ENCODE results near the gene AOC1.
"Not testable (repeated sequence)": the region's sequence is repeated elsewhere in the genome, so short reads cannot be mapped to it uniquely, and the experiment has no call there.

Gene AOC1, protein sequence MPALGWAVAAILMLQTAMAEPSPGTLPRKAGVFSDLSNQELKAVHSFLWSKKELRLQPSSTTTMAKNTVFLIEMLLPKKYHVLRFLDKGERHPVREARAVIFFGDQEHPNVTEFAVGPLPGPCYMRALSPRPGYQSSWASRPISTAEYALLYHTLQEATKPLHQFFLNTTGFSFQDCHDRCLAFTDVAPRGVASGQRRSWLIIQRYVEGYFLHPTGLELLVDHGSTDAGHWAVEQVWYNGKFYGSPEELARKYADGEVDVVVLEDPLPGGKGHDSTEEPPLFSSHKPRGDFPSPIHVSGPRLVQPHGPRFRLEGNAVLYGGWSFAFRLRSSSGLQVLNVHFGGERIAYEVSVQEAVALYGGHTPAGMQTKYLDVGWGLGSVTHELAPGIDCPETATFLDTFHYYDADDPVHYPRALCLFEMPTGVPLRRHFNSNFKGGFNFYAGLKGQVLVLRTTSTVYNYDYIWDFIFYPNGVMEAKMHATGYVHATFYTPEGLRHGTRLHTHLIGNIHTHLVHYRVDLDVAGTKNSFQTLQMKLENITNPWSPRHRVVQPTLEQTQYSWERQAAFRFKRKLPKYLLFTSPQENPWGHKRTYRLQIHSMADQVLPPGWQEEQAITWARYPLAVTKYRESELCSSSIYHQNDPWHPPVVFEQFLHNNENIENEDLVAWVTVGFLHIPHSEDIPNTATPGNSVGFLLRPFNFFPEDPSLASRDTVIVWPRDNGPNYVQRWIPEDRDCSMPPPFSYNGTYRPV

DNA sequence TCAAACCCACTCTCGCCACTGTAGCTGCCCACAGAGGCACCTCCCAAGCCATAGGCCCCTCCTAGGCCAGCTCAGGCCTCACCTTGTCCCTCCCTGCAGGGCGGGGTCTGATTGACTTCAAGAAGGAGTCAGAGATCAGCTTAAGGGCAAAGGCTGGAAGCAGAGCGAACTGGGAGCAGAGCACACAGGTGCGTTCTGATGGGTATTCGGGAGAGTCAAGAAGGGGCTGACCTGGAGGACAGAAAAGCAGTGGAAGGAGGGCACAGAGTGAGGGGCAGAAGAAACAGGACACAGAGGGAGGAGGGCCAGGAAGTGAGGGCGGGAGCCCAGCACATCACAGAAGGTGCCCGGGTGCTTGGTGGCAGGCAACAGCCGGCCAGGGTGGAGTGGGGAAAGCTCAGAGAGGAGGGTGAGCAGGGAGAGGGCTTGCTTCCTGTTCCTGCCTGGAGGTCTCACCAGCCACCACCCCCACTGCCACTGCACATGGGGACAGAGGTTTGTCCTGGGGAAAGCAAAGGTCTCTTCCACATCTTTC, at the start of gene AOC1:
Gene AOC1 (plus strand): TSS at position 147 of the 535 bp plus-strand sequence. CDS start 3,954 bp downstream, outside the sequence.
- DNase-seq: no peak

DNA sequence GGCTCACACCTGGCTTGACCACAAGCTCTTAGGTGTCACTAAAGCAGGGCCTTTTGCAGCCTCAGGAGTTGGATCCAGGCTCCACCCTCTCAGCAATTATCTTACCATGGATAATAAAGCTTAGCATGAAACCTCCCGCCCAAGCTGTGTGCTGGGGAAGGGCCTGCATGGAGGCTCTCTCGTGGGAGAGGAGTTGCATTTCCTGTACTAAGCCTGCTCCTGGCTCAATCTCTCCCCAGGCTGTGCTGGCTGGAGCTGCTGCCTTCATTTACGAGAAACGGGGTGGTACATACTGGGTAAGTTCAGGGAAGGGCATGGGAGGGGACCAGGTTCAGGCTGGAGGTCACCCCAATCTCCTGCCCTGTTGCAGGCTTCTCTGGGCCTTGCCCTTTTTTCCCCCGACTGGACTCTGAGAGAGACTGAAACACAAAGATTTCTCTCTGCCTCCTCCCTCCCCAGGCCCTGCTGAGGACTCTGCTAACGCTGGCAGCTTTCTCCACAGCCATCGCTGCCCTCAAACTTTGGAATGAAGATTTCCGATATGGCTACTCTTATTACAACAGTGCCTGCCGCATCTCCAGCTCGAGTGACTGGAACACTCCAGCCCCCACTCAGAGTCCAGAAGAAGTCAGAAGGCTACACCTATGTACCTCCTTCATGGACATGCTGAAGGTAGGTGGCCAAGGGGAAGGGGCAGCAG, 49.0 kb upstream of the AOC1 start:
- DNase-seq: no peak

DNA sequence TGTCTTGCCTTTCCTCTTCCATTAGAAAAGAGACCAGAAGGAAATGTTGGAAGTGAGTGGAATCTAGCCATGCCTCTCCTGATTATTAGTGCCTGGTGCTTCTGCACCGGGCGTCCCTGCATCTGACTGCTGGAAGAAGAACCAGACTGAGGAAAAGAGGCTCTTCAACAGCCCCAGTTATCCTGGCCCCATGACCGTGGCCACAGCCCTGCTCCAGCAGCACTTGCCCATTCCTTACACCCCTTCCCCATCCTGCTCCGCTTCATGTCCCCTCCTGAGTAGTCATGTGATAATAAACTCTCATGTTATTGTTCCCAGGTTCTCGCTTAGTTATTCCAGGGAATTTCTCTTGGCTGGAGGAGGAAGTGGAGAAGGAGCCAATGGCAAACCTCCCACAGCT, 47.5 kb upstream of the AOC1 start:
- no peak for DNase-seq

DNA sequence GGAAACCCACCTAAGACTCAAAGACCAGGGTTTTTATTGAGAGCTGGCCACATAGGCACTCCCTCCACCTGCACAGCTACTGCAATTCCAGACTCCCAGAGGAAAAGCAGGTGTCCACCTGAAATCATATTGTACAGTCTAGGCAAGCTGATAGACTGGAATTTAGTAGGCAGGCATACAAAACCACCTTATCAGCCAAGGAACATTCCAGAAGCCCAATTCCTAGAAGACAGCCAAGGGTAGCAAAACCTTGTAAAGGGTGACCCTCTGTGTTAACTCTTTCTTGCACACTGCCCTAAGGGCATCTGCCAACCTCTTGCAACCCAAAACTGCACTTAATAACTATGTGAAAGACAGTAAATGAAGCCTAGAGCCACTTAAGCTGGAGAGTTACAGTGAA, 46.5 kb upstream of the AOC1 start:
- DNase-seq: no peak

DNA sequence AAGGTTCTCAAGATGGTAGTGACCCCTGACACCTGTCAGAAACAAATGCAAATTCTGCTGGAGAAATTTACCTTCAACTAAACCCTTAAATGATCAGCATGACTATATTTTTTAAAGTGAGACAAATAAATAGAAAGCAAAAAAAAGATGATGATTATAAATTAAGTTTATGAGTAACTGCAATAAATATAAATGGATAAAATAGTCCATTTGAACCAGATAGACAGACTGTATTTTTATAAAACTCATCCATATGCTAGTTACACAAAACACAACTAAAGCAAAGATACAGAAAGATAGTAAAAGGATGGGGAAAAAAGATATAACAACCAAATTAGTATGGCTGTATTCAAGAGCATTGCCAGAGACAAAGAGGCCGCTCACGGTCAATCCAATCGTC, 45.9 kb upstream of the AOC1 start:
- DNase-seq: no peak

DNA sequence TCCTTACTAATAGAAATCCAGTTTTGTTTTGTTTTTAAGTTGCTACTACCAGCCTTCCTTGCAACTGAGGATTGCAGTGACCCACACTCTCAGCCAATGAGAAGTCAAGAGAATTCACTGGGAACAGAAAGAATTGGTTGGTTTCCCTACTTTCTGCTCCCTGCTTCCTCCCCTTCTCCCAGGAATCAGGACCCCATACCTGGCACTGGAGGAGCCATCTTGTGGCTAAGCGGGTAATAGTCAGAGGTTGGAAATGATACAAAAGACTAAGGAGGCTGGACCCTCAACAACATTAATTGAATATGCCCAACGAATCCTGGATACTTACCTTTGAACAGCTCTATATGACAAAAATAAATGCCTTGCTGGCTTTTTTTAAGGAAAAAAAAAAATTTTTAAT, 45.5 kb upstream of the AOC1 start:
- DNase-seq: no peak

DNA sequence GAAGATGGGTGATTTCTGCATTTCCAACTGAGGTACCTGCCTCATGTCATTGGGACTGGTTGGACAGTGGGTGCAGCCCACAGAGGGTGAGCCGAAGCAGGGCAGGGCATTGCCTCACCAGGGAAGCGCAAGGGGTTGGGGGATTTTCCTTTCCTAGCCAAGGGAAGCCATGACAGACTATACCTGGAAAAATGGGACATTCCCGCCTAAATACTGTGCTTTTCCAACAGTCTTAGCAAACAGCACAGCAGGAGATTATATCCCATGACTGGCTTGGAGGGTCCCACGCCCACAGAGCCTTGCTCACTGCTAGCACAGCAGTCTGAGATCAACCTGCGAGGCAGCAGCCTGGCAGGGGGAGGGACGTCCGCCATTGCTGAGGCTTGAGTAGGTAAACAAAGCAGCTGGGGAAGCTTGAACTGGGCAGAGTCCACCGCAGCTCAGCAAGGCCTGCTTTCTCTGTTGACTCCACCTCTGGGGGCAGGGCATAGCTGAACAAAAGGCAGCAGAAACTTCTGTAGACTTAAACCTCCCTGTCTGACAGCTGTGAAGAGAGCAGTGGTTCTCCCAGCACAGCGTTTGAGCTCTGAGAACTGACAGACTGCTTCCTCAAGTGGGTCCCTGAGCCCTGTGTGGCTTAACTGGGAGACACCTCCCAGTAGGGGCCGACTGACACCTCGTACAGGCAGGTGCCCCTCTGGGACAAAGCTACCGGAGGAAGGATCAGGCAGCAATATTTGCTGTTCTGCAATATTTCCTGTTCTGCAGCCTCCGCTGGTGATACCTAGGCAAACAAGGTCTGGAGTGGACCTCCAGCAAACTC, 44.5 kb upstream of the AOC1 start:
- not testable (repeated sequence) for DNase-seq

DNA sequence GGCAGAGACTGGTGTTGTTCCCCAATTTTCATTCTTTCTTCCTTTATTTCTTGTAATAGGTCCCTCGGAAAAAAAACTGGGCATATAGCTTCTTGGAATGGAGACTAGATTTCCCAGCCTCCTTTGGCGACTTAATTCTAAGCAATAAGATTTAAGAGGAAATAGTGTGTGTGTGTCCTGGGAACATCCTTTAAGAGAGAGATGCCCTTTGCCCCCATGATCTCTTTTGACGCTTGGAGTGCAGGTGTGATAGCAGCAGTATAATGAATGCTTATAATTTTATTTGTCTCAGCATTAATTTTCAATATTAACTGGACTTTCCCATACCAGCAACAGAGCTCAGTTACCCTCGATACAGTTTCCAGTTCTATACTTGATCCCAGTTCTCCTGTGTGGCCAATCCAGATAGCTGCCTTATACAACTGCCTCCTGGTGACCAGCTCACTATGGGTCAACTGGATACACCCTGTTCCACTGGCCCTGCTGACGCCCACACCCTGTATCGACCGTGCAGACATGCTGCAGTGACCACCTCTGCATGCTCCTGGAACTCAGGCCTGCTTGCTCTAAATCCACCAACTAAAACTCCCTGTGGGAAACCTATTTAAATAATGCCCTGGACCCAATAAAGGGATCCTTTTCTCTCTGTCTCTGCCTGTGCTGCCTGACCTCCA, 37.9 kb upstream of the AOC1 start:
- no peak for DNase-seq

DNA sequence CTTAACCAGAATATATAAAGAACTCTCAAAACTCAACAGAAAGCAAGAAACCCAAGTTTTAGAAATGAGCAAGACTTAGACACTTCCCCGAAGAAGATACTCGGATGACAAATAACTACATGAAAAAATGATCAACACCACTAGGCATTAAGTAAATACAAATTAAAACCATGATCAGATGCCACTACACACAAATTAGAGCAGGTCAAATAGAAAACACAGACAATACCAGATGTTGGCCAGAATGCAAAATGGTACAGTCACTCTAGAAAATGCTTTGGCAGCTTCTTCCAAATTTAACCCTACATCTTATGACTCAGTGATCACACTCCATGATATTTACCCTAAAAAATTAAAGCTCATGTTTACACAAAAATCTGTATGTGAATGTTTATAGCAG, 33.3 kb upstream of the AOC1 start:
- DNase-seq: no peak

DNA sequence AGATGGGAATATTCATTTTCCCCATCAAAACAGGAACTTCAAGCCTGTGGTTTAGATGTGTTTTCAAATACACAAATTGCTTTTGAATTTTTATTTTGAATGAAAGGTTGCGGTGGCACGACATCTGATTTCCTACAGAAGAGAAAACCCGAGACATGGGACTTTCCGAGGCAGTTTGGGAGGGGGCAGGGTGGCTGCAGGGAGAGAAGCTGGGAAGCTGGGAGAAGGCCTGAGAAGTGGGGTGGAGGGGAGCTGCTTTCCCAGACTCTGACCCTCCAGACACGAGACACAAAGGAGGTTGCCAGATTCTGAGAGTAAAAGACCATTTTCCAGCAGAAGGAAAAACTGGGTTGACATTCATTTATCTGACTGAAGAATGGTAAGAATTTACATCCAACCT, 32.2 kb upstream of the AOC1 start:
- no peak for DNase-seq

DNA sequence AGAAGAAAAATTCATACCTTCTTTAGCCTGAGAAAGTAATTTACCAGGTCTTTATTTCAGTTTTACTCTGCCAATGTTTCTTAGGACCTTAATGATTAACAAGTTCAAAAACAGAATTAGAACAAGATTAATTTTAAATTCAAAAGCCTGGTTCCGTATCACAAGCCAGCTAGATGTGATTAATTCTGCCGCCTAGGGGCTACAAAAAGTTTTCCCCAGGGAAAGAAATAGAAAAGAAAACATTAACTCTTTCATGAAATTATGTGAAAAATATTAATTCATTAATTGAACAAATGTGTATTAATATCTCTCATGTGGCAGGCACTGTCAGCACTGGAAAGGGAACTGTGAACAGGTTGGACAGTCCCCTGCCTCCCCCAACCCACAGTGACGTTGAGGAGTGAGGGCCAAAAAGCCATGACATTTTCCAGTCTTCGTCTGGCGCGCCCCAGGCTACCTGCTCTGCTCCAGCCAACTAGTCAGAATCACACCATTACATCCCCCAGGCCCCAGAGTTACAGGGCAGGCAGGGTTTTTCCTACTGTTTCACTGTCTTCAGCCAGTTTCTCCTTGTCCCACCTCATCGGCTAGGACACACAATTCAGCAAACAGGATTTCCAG, 31.6 kb upstream of the AOC1 start:
- no peak for DNase-seq

DNA sequence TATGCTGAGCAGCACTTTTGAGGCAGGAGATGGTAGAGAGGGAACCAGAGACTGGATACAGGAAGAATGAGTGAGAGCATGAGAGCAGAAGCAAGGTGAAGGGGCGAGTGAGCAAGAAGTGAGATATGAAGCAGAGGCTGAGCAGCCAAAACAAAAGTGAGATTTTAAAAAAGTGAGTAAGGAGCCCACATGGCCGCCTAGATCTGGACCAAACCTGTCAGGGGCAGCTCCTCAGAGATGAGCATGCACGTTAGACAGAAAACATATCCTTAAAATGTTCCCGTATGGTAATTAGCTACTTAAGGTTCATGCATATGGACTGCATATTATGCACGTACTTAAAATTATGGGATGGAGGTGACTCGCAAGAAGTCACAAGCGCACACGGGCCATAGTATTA, 29.3 kb upstream of the AOC1 start:
- DNase-seq: no peak

DNA sequence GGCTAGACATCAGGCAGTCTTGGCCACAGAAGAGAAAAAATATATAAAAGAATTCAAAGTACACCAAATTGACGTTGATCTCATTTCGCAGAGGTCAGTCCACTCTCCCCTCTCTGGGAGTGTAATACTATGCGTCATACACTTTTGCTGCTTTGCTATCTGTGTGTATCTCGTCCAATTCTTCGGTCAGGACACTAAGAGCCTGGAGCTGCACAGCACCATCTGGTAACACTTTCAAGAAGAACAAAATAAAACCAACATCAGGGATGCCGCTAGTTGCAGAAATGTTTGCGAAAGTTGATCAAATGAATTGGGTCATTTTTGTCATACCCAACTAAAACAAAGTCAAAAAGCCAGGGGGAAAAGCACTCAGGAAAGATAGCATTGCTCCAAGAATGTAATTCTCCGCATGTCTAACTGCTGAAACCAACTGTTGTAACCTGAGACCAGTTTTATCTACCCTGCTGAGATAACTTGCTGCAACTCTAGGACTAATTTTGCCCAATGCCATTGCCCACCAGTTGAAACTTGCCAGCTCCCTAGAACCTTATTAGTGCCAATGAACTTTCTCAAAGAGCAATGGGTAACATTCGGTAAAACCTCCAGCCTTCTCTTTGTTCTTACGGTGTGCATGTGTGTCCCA, 28.7 kb upstream of the AOC1 start:
- no peak for DNase-seq

DNA sequence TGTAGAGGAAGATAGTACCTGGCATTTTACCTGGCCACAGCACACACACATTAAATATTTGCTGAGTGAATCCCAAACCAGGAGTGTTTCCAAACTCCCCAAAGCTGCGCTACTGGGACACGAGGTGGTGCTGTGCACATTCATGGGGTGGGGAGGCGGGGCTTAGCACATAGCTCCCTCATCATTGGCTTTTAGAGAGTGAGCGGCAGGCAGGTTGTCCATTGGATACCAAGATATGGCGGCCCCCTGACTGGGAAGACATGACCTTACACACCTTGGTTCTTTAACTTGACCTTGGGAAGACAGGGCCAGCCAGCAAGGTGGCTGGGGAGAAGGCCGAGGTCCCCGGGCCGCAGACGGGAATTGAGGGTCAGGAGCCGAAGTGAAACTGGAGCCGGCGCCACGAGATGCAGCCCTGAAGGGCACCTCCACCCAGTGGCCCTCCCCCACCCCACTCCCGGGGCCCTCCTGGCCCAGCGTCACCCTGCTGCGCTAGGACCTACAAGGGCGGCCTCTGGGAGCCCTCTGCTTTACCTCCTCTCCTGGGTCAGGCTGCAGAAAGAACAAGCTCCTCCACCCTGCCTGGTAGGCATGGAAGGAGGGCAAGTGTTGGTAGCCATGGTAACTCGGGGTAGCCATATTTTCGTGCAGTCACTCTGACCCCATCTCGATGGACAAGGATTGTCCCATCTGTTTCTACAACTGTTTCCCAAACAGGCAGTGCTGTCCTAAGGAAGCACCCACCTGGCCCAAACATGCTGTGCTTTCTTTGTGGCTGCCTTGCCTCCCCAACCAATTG, 27.7 kb upstream of the AOC1 start:
- DNase-seq: no peak

DNA sequence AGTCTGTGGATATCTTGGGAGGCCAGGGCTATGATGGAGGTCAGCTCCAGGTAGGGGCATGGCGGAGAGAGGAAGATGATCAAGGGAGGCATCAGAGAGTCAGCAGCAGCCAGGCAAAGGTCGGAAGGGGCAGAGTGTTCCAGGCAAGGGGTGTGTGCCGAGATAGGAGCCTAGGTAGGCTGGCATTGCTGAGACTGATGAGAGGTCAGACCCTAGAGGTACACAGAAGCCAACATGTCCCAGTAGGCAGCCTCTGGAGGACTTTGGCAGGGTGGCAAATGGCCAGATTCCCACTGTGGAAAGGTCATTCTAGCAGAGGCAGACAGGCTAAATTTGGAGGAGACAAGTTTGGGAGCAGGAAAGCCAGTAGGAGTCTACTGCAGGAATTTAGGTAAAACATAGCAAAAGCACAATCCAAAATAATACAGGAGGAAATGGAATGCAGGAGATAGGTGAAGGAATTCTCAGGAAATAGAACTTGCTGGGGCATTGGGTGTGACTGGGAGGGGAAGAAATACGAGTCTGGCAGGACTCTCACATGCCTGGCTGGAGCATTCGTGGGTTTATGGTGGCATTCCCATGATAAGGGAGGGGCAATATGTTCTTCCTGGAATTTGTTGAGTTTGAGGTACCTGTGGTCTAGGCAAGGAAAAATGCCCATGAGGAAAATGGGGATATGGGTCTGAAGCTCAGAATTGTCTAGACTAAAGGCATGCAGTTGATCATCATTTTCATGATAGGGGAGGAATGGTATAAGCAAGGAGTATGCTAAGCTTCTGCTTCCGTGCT, 26.1 kb upstream of the AOC1 start:
- DNase-seq: no peak

DNA sequence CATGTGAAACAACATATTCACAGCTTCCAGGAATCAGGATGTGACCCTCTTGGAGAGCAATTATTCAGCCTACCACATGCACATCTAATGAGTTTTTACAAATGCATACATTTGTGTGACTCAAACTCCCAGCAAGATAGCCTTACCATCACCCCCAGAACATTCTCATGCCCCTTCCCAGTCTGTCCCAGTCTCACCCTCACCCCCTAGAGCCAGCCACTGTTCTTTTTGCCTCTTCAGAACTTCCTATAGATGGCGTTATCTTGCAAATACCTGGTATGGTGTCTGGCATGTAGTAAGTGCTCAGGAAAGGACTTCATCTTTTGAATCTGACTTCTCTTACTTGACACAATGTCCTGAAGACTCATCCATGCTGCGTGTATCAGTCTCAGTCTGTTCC, 23.9 kb upstream of the AOC1 start:
- no peak for DNase-seq

DNA sequence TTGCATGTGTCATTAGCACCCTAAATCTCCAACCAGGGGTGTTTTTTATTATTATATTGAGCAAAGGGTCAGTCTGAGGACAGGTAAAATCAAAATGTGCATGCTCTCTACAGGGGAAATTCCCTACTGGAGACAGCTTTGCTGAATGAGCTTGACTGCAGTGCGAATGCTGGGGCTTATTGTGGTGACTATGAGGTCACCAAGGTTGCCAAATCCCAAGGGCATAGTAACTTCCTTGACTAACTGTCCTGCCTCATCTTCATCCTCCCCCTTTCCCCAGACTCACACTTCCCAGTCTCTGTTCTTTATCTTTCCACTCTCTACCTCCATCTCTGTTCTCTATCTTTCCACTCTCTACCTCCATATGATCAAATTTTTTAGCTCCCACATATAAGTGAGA, 22.9 kb upstream of the AOC1 start:
- DNase-seq: no peak

DNA sequence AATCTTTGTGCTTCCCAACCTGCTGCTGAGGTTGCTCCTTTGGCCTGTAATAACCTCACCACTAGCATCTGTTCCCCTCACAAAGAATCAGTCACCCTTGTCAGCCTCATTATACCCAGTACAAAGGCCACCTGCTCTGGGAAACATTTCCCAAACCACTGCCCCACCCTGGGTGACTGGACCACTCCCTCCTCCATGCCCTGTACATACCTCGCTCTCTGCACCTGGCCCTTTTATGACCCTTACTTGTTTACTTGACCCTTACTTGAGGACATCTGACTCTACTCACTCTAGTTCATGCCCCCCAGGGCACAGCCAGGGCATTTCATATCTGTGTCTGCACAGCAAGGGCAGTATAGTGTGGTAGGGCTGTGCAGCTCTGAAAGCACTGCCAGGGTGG, 21.4 kb upstream of the AOC1 start:
- DNase-seq: no peak

DNA sequence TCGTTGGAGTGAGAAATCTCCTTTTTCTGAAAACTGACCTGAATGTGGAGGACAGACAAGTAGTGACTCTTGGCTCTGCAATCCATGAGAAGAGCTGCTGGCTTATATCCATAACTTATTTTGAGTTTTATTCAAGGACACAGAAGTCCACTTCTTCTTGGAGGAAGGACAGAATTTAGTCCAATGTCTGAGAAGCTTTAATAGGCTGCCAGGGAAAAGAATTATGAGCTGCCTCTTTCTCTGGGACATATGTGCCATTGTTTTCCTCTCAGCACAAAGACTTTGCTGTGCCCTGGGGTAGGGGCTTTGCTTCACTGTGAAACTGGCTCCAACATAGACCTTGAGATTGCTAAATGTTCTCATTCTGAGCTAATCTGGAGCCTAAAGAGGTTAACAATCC, 20.5 kb upstream of the AOC1 start:
- no peak for DNase-seq
